Erythroblast (primary cell): ENCODE results near the gene KCNQ2.

Experiments
- DNase-seq, 2 experiments: peaks; one replicate each; lab custom pipeline; 2025; lab: John Stamatoyannopoulos, UW
- GATA1 ChIP-seq: IDR thresholded peaks from 2 replicates; pipeline ENCODE4 v1.6.1; 2011; ENCODE audit warnings: low read depth, mild to moderate bottlenecking, control low read depth, low read length, moderate library complexity
- POLR2A ChIP-seq: IDR thresholded peaks from 2 replicates; pipeline ENCODE4 v1.6.1; 2011; ENCODE audit warnings: mild to moderate bottlenecking, low read length

The KCNQ2 gene

GRCh38 chr20:63376283-63377250, 95.9 kb downstream of the KCNQ2 start:
- no peak for TF ChIP-seq GATA1
- DNase-seq = no peak

GRCh38 chr20:63375438-63375837, 97.0 kb downstream of the KCNQ2 start:
- TF ChIP-seq POLR2A = no peak
- no peak for TF ChIP-seq GATA1
- no peak for DNase-seq

DNA sequence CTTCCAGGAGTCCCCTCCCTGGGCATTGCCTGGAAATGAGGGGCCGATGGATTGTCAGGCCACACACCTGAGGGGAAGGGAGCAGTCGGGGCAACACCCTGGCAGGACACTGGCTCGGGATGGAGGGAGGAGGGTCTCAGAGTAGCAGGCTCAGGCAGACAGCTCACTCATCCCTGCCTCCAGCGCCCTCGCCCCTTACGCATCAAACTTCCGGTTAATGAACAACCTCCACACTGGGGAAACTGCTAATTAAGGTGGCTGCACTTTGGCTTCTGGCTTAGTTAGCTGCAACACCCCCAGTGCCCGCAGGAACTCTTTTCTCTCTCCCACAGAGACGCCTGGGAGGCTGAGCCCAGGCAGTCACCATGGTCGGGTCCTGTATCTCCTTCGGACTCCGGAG, 98.0 kb downstream of the KCNQ2 start:
- no peak for DNase-seq
- TF ChIP-seq POLR2A (no peak), GATA1 (no peak)

DNA sequence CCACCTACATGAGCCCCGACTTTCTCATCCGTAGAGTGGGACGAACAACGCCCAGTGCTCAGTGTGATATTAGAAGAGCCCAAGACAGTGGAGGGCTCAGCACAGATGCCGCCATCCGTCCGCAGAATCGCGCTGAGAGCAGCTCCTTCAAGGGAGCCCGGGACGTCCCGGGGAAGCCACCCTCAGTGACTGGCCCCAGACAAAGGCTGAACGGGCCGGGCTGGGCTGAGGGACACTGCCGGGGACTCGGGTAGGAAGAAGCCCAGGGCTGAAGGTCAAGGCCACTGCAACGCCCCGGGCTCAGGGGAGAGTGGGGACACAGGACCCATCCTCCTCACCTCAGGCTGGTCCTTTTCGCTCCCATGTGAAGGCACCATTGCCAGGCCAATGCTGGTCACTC, 98.5 kb downstream of the KCNQ2 start:
- no peak for TF ChIP-seq POLR2A
- DNase-seq = no peak

DNA sequence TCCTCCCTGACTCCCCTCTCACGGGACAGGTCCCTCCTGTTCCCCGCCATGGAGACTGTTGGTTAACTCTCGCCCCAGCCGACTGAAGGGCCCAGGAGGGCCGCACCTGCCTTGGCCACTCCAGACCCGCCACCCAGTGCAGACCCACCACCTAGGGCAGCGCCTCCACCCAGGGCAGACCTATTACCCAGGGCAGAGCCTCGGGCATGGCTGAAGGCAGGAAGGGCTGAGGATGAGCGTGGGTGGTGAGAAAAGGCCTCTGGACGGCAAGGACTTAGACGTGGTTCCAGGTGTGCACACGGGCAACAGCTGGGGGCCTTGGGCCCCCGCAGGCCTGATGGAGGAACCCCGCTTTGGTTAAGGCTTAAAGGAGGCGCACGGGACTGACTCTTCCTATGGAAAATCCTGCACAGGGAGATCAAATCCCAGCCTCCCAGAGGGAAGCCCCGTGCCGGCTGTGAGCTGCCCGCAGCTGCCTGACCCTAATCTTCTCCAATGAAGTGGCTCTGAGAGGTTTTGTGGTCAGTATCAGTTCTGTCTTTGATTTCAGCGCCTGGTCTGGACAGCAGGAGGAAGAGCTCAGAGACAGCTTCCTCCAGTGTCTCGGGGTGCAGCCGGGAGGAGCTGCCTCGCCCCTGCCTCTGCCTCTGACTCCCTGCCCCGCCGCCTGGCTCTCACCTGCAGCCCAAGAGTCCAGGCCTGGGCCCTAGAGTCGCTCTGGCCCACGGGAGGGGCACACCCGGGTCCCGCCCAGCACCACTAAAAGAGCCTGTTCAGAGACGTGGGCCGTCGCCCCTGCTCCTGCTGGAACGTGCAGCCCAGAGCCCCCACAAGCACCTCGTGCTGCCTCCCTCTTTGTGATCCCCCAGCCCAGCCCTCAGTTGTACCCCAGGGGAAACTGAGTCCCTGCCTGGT, 99.2 kb downstream of the KCNQ2 start:
- TF ChIP-seq POLR2A (no peak), GATA1 (no peak)
- no peak for DNase-seq

- TF ChIP-seq GATA1 = no peak
- no peak for TF ChIP-seq POLR2A
- DNase-seq = no peak
Observed at GRCh38 chr20:63371291-63371865, 101.1 kb downstream of the KCNQ2 start.

GRCh38 chr20:63370618-63371187, 101.8 kb downstream of the KCNQ2 start:
- no peak for TF ChIP-seq GATA1
- TF ChIP-seq POLR2A = no peak
- no peak for DNase-seq

GRCh38 chr20:63369724-63370617, 102.5 kb downstream of the KCNQ2 start:
- DNase-seq = no peak
- TF ChIP-seq POLR2A (no peak), GATA1 (no peak)

DNA sequence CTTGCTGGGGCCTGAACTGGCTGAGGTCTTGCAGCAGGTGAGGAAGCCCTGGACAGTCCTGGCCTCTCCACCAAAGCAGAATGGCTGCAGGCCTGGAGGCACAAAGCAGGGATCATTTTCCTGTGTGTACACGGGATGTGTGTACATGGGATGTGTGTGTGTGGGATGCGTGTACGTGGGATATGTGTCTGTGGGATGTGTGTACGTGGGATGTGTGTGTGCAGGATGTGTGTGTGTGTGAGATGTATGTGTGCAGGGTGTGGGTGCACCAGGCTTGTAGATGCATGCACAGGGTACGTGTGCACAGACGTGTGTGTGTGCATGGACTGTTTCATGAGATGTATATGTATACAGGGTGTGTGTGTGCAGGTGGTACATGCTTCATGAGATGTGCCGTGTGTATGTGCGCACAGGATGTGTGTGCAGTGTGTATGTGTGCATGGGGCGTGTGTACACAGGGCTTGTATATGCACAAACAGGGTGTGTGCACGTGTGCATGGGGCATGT, 103.4 kb downstream of the KCNQ2 start:
- no peak for DNase-seq
- no peak for TF ChIP-seq POLR2A
- no peak for TF ChIP-seq GATA1

DNA sequence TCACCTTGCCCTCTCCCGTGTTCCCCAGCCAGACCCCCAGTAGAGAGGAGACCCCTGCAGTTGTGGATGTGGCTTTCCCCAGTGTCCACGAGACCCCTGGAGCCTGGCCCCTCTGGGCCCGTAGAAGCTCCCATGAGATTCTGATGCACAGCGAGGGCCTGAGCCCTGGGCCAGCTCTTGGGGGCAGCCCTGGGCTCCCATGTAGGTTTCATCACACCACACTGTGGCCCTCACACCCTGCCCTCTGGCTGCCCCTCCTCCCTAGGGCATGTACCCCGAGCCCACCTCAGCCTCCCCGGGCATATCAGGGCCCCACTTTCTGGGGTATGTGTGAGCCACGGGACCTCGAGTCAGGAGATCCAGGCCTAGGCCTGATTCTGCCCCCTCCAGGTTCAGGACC, 104.3 kb downstream of the KCNQ2 start:
- TF ChIP-seq GATA1 = no peak
- TF ChIP-seq POLR2A = no peak

GRCh38 chr20:63367446-63368055, 104.9 kb downstream of the KCNQ2 start:
- TF ChIP-seq GATA1 (no peak), POLR2A (no peak)
- no peak for DNase-seq

More for the DNA sequence above, 104.3 kb downstream of the KCNQ2 start:
- no peak for DNase-seq
